Large intestine (tissue), 12 donors: Measurements from ENCODE around the gene RAB39A. TPM values are rescaled to one million over a fixed set of nuclear protein-coding genes. Genes with fewer than 3 reads are reported as not detected.
"Not testable (repeated sequence)": the region's sequence is repeated elsewhere in the genome, so short reads cannot be mapped to it uniquely, and the experiment has no call there.

ENCODE experiments used
- DNase-seq, 2 donors: peaks; one replicate each; pipeline versions ENCODE4 v3.0.0 to v3.0.0-alpha.2; 2013
- H3K27ac ChIP-seq: one replicate; pipeline ENCODE4 v1.5.1; 2013; ENCODE audit warnings: low read length
- H3K27me3 ChIP-seq: 2 replicates; pipeline ENCODE4 v1.6.1; 2013; ENCODE audit warnings: low read length; ENCODE audit not compliant: control insufficient read depth, insufficient read depth
- H3K36me3 ChIP-seq: 2 replicates; pipeline ENCODE4 v1.6.1; 2013; ENCODE audit warnings: low read length; ENCODE audit not compliant: control insufficient read depth, insufficient read depth
- H3K4me1 ChIP-seq: one replicate; pipeline ENCODE4 v1.6.1; 2013; ENCODE audit warnings: low read length; ENCODE audit not compliant: control insufficient read depth, insufficient read depth
- H3K4me3 ChIP-seq: one replicate; pipeline ENCODE4 v1.5.1; 2013; ENCODE audit warnings: low read length
- H3K9me3 ChIP-seq: one replicate; pipeline ENCODE4 v1.6.1; 2013; ENCODE audit warnings: mild to moderate bottlenecking, low read depth, low read length, moderate library complexity; ENCODE audit not compliant: control insufficient read depth
- WGBS: methylation state at CpG from one replicate; pipeline ENCODE4 v1.1.5; 2013; ENCODE audit warnings: low lambda C conversion rate; ENCODE audit not compliant: insufficient coverage; 5-methylcytosine and 5-hydroxymethylcytosine counted together
- long read RNA-seq, 11 donors: transcript quantifications; one replicate each; lab custom pipeline, GENCODE V29; 2026
- polyA plus RNA-seq: library from polyadenylated mRNA; unstranded; fragments of 120-200 nt; gene quantifications from one replicate; pipeline ENCODE4 v1.2.1, GENCODE V29; 2013

The RAB39A gene
- 2.2 TPM for polyA plus RNA-seq
- long read RNA-seq, donor 1, partial matches to known transcripts = 0 of 1 reads
- long read RNA-seq, donor 1, other reads (novel, unspliced or antisense) = 0 of 1 reads
- long read RNA-seq, donor 2 = 0 reads
- long read RNA-seq, donor 3 = 0 reads
- long read RNA-seq, donor 4 = 0 reads
- long read RNA-seq, donor 5 = 0 reads
- long read RNA-seq, donor 6, partial matches to known transcripts = 0 of 1 reads
- long read RNA-seq, donor 6, other reads (novel, unspliced or antisense) = 0 of 1 reads
- long read RNA-seq, donor 7, partial matches to known transcripts = 0 of 1 reads
- long read RNA-seq, donor 7, other reads (novel, unspliced or antisense) = 0 of 1 reads
- long read RNA-seq, donor 8 = 0 reads
- long read RNA-seq, donor 9, partial matches to known transcripts = 0 of 1 reads
- long read RNA-seq, donor 9, other reads (novel, unspliced or antisense) = 0 of 1 reads
- long read RNA-seq, donor 10, partial matches to known transcripts = 0 of 1 reads
- long read RNA-seq, donor 10, other reads (novel, unspliced or antisense) = 0 of 1 reads
- long read RNA-seq, donor 11 = 0 reads

DNA sequence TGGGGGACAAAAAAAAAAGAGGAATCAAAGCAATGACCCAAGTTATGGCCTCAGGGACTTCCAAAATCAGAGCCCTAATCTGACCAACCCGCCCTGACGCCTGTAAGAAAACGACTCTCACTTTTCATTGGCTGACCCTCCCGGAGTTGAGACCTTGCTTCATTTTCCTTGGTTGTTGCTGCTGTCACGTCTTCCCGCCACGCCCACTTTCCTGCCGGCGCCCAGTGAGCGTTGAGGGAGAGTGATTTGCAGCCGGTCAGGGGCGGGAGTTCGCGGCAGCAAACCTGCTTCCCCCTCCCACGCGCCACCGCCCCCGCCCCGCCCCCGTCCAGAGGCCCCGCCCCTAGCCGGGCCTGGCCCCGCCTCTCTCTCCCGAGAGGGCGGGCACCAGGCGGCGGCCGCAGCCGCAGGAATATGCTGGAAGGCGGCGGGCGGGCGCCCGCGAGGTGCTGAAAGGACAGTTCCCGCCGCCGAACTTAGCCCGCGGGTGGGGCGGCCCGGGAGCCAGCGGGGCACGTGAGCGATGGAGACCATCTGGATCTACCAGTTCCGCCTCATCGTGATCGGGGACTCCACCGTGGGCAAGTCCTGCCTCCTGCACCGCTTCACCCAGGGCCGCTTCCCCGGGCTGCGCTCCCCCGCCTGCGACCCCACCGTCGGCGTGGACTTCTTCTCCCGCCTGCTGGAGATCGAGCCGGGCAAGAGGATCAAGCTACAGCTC, at the start of gene RAB39A:
Gene RAB39A, plus strand, starts transcription at position 403 of the 721 bp plus-strand sequence. Its CDS starts 121 bp downstream, at position 524.
- Histone ChIP-seq H3K27ac (no peak within 1 kb of the TSS), H3K36me3 (no peaks in the 10 kb centered on the region), H3K27me3 (peaks cover 11% of the 10 kb centered on the region), H3K4me1 (peaks cover 6% of the 10 kb centered on the region), H3K9me3 (peaks cover 3% of the 10 kb centered on the region), H3K4me3 (peak within 1 kb of the TSS; percentile 59)
- peak; percentile 86 to 94 for DNase-seq
- no CpG with 5 or more reads among the region's 61 CpGs for WGBS

DNA sequence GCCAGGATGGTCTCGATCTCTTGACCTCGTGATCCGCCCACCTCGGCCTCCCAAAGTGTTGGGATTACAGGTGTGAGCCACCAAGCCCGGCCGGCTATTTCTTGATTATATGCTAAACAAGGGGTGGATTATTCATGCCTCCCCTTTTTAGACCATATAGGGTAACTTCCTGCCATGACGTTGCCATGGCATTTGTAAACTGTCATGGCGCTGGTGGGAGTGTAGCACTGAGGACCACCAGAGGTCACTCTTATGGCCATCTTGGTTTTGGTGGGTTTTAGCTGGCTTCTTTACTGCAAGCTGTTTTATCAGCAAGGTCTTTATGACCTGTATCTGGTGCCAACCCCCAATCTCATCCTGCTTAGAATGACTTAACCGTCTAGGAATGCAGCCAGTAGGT, 46.8 kb upstream of the RAB39A start:
- H3K4me3 ChIP-seq, H3K27me3 ChIP-seq, H3K4me1 ChIP-seq, DNase-seq, H3K36me3 ChIP-seq, H3K27ac ChIP-seq, H3K9me3 ChIP-seq: not testable (repeated sequence)
- WGBS = no CpG with 5 or more reads among the region's 9 CpGs

DNA sequence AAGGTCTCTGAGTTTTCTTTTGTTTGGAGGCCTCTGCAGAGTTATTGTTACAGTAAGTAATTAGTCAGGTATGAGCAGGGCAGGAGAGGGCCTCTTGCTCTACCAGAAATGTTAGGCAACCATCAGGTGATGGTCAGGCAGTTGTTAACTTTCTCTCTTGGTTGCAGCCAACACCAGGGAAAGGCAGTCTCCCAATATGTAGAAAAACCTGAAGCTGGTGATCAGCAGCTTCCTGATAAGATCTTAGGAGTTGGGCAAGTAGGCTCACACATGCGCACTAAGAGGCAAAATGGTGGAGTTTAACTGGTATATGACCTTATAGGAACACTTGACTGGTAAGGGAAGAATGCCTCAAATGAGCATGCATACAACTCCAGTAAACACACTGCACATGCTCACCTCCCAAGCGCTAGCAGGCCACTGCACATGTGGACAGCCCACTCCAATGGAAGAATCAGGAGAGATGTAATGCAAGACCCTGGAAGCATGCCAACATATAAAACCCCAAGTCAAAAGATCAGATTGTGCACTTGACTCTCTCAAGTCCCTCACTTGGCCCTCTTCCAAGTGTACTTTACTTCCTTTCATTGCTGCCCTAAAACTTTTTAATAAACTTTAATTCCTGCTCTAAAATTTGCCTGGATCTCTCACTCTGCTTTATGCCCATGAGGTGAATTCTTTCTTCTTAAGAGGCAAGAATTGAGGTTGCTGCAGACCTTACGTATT, 46.0 kb upstream of the RAB39A start:
- no peak overlapping the region for H3K27ac ChIP-seq
- H3K4me1 ChIP-seq = no peaks in the 10 kb centered on the region
- H3K4me3 ChIP-seq = no peak overlapping the region
- no peaks in the 10 kb centered on the region for H3K36me3 ChIP-seq
- no CpG with 5 or more reads among the region's 3 CpGs for WGBS
- no peaks in the 10 kb centered on the region for H3K27me3 ChIP-seq
- DNase-seq = no peak
- no peaks in the 10 kb centered on the region for H3K9me3 ChIP-seq

DNA sequence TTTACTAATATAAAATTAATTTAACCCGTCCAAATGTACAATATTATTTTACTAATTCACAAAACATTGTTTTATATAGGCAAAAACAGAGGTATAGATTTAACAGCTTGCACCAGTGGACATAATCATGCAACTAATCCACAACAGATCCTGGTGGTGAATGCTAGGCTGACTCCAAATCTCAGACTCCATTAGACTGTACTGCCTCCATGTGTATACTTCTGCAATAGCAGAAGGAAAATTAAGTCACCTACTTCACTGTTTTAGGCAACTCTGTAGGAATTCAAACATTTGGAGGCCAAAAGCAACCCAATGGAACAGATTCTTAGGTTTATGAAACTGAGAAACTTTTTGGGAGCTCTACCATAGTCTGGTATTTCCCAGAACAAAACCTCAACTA, 30.0 kb upstream of the RAB39A start:
- H3K4me1 ChIP-seq = no peaks in the 10 kb centered on the region
- WGBS = 60% methylated on average over 1 of the region's 1 CpG
- H3K36me3 ChIP-seq = no peaks in the 10 kb centered on the region
- no peak overlapping the region for H3K4me3 ChIP-seq
- no peak overlapping the region for H3K27ac ChIP-seq
- H3K27me3 ChIP-seq = no peaks in the 10 kb centered on the region
- peak in 1 of 2 donors; percentile 14 for DNase-seq
- H3K9me3 ChIP-seq = no peaks in the 10 kb centered on the region

GRCh38 chr11:107908211-107908610, 20.0 kb upstream of the RAB39A start:
- no peak for DNase-seq
- peaks cover 18% of the 10 kb centered on the region for H3K27me3 ChIP-seq
- no peaks in the 10 kb centered on the region for H3K4me1 ChIP-seq
- 60% methylated on average over 1 of the region's 23 CpGs for WGBS
- no peaks in the 10 kb centered on the region for H3K36me3 ChIP-seq
- peaks cover 7% of the 10 kb centered on the region for H3K9me3 ChIP-seq
- H3K4me3 ChIP-seq = no peak overlapping the region
- no peak overlapping the region for H3K27ac ChIP-seq

GRCh38 chr11:107912415-107912814, 15.8 kb upstream of the RAB39A start:
- not testable (repeated sequence) for H3K4me1 ChIP-seq, H3K4me3 ChIP-seq, H3K36me3 ChIP-seq, DNase-seq, H3K9me3 ChIP-seq, H3K27ac ChIP-seq
- H3K27me3 ChIP-seq = peaks cover 18% of the 10 kb centered on the region
- no CpG with 5 or more reads among the region's 38 CpGs for WGBS

- H3K36me3 ChIP-seq = no peaks in the 10 kb centered on the region
- H3K27ac ChIP-seq = no peak overlapping the region
- no peak overlapping the region for H3K4me3 ChIP-seq
- no CpG with 5 or more reads among the region's 5 CpGs for WGBS
- no peaks in the 10 kb centered on the region for H3K27me3 ChIP-seq
- no peak for DNase-seq
- peaks cover 3% of the 10 kb centered on the region for H3K9me3 ChIP-seq
- no peaks in the 10 kb centered on the region for H3K4me1 ChIP-seq
Measured at GRCh38 chr11:107915229-107915628, 13.0 kb upstream of the RAB39A start.

- WGBS = no CpG with 5 or more reads among the region's 13 CpGs
- H3K36me3 ChIP-seq = no peaks in the 10 kb centered on the region
- no peak overlapping the region for H3K4me3 ChIP-seq
- no peaks in the 10 kb centered on the region for H3K27me3 ChIP-seq
- peaks cover 3% of the 10 kb centered on the region for H3K9me3 ChIP-seq
- no peak overlapping the region for H3K27ac ChIP-seq
- DNase-seq = no peak
- H3K4me1 ChIP-seq = no peaks in the 10 kb centered on the region
Measured at GRCh38 chr11:107916671-107917241, 11.5 kb upstream of the RAB39A start.

DNA sequence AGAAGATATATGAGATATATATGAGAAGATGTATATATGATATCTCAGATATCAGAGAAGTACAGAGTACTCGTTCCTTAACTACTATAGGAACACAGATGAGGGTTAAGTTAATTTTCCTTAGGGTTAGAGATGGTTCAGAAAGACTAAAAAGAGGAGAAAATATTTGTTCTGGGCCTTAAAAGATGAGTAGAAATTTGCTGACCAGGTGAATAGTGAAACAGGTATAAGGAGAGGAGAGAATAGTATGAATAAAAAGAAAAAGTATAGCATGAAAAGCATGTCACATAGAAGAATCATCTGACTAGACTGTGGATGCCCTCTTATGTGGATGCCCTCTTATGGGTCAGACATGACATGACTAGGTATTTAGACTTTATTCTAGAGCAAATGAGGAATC, 6.3 kb upstream of the RAB39A start:
- Histone ChIP-seq H3K4me1 (no peaks in the 10 kb centered on the region), H3K4me3 (no peak overlapping the region), H3K36me3 (no peaks in the 10 kb centered on the region), H3K27ac (no peak overlapping the region), H3K27me3 (no peaks in the 10 kb centered on the region), H3K9me3 (no peaks in the 10 kb centered on the region)
- no peak for DNase-seq
- 100% methylated on average over 1 of the region's 1 CpG for WGBS

GRCh38 chr11:107923519-107923918, 4.7 kb upstream of the RAB39A start:
- H3K27me3 ChIP-seq, H3K4me3 ChIP-seq, H3K27ac ChIP-seq, H3K9me3 ChIP-seq, DNase-seq, H3K4me1 ChIP-seq, H3K36me3 ChIP-seq: not testable (repeated sequence)
- WGBS = 50% methylated on average over 1 of the region's 1 CpG
